HG03175 (cell line): ENCODE measurements around the gene SMC4.
"Not testable (repeated sequence)": the region's sequence is repeated elsewhere in the genome, so short reads cannot be mapped to it uniquely, and the experiment has no call there.

Experiments used
- ATAC-seq: cut with Tn5 transposase; IDR thresholded peaks from one replicate; pipeline ENCODE4 v1.9.1; 2021; ENCODE audit warnings: mild to moderate bottlenecking, moderate library complexity; ENCODE audit not compliant: unreplicated experiment

The SMC4 gene

DNA sequence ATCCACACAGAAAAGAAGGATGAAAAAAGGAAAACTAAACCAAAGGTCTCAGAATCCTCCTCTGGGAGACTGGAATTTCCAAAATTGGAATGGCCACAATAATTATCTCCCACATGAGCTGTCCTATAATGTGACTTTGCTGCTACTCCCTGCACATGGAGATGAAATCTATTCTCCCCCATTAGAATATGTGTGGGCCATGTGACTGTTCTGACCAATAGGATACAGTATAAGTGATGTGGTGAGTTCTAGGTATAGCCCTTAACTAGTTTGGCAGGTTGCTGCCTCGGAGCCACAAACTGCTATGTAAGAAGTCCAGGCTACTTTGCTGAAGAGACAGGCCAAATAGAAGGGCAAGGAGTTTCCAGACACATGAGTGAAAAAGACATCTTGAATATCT, 45.0 kb downstream of the SMC4 start:
- ATAC-seq = no peak

DNA sequence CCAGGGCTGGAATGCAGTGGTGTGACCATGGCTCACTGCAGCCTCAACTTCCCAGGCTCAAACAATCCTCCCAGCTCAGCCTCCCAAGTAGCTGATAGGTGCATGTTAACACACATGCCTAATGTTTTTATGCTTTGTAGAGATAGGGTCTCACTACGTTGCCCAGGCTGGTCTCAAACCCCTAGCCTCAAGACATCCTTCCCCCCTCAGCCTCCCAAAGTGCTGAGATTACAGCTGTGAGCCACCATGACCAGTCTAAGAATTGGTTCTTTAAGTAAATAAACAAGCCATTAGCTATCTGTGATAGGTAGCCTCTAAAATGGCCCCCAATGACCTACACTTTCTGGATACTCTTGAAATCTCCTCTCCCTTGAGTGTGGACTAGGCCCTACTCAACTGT, 46.4 kb downstream of the SMC4 start:
- ATAC-seq = no peak

DNA sequence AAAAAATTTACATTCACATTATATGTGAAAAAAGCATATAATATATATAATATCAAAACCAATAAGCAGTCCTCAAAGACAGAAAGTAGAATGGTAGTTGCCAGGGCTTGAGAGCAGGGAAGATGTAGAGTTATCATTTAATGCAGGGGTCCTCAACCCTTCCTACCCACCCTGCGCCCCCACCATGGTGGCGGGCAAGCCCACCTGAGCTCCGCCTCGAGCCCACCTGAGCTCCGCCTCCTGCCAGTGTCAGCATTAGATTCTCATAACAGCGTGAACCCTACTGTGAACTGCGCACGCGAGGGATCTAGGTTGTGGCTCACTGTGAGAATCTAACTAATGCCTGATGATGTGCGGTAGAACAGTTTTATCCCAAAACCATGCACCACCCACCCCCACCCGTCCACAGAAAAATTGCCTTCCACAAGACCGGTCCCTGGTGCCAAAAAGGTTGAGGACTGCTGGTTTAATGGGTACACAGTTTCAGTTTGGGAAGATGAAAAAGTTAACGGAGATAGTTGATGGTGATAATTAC, 47.1 kb downstream of the SMC4 start:
- ATAC-seq = no peak

DNA sequence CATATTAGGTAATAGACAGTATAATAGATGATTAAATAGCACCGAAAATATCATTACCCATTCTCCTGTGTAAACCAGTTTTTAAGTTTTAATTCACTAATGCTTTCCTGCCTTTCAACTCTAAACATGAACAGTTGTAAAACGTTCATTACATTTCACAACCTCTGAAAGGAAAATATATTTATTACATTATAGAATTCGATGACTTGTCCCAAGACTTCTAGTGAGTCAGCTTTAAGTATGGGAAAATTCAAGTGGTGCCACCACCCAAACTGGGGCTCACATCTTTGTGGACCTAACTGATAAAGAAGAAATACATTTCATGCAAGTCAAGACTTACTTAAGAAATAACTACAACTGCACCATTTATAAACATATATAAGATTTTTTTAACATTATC, 48.1 kb downstream of the SMC4 start:
- no peak for ATAC-seq

DNA sequence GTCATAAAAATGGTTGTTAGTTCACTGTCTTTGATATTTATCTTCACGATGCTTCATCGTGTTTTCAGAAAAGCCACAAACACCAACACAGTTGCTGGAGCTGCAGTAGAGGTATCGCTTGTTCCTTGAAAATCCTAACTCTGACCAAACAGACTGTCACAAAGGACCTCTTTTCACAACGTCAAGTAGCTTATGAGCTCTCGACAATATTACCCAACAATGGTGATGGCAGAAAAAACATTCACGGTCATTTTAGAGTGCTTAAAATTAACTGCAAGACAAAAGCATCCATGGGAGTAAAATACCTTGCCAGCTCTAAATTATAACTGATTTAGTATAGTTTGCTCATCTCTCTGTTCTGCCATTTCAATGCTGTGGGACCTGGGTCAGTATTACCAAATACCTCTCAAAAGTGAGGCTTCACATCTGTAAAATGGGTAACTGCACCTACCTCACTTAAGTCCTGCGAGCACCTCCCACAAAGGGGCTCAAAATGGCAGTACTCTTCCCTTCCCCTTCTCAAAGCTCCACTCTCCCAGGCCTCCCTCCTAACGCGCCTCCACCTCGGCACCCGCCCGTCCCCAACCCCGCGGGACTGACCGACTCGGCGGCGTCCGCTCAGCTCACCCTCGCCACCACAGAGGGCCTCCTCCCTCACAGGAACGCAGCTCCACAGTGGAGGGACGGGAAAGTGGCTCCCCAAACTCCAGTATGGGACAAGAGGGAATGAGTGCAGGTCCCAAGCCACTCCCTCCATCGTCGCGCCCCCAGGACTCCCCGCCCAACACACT, 49.6 kb downstream of the SMC4 start:
- ATAC-seq = peak; percentile 37

DNA sequence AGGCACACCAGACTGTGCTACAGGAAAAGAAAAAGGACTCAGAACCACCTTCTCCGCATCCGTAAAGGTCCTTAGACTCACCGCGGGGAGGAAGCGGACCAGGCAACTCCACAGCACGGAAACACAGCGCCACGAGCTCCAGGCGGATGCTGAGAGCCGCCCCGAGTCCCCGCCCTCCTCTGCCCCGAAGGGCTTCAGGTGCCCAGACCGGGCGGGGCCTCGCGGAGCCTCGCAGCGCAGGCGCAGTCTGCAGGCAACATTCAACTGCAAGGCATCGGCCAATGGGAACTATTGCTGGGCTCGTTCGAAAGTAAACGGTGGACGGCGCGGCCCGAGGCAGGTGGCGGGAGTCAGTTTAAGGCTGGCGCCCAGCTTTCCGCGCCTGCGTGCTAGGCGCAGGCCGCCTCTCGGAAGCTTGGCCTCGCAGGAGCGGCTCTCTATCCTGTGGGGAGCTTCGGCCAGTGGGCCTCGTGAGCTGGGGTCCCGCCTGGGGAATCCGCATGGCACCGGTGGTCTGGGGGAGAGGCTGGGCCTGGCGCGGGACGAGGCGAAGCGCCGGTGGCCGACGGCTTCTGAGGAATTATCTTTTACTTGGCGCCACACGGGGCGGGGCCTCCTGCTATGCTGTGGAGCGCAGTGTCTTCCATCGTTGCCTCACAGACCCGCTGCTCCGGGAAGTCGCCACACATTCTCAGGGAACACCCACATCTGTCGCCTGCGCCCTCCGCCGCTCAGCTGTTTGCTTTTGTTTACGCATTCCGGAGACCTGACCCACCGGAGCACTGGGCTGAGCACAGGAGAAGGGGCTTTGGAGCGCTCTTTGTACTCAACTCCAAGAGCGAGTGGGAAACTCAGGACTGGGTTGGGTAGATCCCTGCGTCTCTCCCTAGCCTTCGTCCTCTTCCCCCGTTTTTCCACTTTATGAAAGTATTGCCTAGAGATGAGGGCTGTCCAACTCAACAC, 50.5 kb downstream of the SMC4 start, which contains the start of gene TRIM59:
TRIM59 (minus strand) TSS at position 151 of the 963 bp plus-strand sequence. CDS start 10,603 bp downstream, outside the sequence.
- ATAC-seq = peak; percentile 96

DNA sequence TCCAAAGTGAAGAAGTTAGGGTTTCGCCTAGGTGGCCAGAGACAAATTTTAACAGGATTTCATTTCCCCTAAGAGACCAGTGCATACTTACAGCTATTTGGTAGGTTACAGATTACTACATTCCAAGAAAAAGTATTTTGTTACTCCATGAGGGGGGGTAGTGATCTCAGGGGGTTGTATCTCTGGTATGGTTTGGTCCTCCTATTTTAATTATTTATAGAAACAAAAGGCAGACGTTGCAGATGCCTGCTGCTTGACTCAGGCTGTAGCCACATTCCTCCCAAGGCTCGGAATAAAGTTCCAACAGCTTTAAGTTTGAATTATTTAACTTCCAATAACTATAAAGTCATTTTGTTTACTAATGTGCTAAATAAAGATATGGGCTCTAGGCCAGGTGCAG, 51.4 kb downstream of the SMC4 start:
- no peak for ATAC-seq

DNA sequence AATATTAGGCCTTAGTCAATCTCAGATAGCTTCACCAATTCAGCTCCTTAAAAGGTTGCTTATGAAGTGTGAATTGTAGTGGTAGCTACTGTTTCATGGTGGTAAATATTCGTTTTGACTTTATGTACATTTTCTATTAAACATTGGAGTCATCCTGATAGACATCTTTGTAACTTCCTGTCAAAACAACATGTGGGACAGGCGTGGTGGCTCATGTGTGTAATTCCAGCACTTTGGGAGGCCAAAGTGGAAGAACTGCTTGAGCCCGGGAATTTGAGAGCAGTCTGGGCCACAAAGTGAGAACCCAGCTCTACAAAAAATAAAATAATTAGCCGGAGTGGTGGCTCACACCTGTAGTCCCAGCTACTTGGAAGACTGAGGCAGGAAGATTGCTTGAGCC, 52.2 kb downstream of the SMC4 start:
- ATAC-seq = no peak

DNA sequence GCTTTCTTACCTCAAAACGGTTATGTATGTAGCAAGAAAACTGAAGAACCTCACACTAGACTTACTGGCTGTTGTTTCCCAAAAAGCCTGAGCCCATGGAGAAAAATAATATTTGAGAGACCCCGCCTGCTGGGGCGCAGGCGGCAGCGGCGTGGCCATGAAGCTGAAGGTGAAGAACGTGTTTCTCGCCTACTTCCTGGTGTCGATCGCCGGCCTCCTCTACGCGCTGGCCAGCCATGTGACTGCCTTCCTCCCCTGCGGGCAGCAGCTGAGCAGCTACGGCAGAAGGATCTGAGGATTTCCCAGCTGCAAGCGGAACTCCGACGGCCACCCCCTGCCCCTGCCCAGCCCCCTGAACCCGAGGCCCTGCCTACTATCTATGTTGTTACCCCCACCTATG, 52.8 kb downstream of the SMC4 start:
- ATAC-seq = not testable (repeated sequence)

DNA sequence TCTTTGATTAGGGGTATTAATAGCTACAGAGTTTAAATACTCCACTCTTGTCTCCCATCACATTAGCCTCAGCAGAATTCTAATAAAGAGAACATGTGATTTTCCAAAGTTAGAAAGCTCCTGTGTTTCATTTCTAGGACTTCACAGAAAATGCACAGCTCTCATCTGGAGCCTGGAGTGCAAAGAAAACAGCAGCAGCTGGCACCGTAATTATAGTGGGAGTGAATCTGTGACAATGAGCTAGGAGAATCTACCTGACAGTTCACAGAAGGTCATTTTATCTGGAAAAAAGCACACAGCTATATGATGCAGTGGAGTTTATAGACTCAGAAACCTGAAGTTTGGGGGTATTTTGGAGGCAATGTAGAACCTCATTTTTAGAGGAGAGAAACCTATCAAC, 55.5 kb downstream of the SMC4 start:
- no peak for ATAC-seq

DNA sequence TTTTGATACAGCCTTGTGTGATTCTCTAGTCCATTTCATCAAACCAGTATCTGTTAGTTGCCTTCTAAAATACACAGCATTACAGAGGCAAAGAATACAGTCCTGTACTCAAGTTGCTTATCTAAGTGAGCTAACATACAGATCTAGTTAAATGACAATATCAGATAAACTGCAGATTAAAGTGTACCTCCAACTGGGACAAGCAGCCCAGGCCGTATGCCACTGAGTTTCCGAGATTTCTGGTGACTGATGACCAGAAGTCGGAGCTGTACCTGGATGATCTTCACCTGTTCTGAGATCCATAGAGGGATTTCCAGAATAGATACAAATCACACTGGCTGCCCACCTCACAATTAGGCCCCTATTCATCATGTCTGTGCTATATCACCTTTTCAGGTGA, 56.4 kb downstream of the SMC4 start:
- no peak for ATAC-seq

DNA sequence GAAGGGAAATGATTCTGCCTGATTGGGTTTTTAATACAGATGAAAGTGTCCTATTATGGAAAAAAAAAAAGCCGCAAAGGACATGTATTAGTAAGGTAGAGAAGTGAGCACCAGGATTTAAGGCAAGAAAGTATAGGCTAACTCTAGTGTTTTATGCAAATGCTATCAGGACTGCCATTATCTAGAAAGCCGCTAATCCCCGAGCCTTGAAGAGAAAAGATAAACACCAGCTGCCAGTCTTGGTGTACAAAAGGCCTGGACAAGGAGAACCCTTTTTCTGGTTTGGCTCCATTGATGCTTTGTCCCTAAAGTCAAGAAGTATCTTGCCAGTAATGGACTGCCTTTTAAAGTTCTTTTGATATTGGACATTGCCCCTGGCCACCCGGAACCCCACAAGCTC, 58.7 kb downstream of the SMC4 start:
- no peak for ATAC-seq

DNA sequence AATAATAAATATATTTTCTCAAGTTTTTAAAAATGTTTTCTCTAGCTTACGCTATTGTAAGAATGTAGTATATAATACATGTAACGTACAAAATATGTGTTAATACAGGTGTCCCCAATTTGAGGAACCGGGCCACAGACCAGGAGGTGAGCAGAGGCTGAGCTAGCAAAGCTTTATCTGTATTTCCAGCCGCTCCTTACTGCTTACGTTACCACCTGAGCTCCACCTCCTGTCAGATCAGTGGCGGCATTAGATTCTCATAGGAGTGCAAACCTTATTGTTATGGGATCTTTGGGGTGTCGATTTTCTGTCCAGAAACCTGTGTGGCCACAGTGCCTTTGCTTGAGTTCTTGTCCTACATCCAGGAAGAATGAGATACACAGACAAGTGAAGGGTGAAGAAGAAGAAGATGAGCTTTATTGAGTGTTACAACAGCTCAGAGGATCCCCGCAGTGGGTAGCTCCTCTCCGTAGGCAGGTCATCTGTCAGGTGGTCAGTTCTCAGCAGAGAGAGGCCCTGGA, 60.1 kb downstream of the SMC4 start:
- ATAC-seq = no peak

DNA sequence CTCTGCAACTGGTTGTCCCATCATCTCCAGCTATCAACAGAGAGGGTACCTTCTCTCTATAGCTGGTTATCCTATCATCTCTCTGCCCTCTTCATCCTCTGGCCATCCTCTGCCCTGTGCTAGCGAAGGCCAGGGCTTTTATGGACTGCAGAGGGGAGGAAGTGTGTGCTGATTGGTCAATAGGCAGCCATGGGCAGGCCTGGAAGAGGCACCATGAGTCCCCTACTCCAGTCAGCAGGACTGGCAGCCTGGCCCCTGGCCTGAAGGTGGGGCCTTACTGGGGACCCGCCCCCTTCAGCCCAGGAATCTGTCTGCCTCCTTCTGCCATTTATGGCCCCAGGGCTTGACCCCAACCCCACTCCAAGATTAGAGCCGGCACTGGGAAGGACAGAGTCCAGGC, 60.6 kb downstream of the SMC4 start:
- no peak for ATAC-seq

DNA sequence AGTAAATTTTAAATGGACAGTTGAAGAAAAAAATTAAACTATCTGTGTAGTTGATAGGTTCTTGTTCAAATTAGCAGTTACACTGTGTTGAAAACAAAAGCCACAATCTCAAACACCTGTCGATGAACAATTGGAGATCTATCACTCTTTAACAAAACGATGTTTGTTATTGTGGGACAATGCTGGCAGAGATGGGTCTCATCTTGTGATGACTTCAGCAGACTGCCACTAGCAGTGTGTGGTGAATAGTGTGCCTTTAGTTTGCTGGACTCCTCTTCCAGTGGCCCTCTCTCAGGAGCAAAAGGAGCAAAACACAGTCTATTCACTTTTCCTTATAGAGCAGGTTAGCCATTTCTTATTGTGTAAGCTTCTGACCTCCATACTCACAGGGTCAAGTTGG, 64.9 kb downstream of the SMC4 start:
- no peak for ATAC-seq

DNA sequence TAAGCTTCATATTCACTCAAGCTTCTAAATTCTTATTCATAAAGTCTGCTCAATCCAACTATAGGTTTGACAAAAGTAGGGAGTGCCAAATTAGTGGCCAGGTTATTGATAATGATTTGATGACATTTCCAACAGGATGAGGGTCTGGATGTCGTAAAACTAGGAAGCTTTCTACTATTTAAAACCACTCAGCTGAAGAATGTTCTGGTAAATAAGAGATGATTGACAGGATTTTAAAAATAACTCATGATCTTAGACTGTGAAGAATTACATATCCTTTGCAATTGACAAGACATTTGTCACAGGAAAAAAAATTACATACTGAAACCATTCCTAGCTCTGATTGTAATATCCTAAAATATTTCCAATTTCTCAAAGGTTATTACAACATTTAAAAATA, 65.5 kb downstream of the SMC4 start:
- no peak for ATAC-seq

DNA sequence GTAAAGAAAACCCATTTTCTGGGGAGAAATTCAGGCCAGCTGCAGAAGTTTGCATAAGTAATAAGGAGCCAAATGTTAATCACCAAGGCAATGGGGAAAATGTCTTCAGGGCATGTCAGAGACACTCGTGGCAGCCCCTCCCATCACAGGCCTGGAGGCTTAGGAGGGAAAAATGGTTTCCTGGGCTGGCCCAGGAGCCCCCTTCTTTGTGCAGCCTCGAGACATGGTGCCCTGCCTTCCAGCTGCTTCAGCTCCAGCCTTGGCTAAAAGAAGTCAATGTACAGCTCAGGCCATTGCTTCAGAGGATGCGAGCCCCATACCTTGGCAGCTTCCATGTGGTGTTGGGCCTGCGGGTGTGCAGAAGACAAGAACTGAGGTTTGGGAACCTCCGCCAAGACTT, 70.7 kb downstream of the SMC4 start:
- ATAC-seq = no peak

DNA sequence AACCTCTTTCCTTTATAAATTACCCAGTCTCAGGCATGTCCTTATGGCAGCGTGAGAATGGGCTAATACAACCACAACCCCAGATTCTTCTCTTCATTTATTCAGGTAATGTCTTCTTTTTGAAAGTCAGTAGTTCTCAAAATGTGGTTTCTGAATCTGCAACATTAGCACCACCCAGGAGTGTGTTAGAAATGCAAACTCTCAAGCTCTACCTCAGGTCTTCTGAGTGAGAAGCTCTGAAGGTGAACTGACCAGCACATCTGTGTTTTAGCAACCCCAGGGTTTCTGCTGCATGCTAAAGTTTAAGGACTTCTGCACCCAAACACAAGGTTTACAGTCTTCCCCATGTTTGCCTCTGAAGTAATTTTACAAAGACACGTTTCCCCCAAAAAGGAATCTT, 72.4 kb downstream of the SMC4 start:
- ATAC-seq = peak; percentile 62

DNA sequence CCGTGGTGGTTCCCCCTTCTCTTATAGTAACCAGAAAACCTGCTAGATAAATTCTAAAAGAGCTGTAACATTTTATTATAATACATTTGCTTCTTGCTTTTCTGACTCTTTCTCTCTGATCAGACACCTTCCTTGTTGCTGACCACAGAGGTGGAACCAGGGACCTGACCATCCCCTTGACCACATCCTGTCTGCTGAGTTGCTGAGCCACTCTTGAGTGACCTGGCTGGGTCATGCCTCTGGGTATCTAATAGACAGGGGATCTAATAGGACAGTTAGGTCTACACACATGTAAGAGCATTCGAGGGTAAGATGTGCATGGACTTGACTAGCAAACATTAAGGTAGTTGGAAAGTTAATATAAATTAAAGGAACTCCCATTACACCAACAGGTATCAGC, 72.9 kb downstream of the SMC4 start:
- ATAC-seq = peak; percentile 92

DNA sequence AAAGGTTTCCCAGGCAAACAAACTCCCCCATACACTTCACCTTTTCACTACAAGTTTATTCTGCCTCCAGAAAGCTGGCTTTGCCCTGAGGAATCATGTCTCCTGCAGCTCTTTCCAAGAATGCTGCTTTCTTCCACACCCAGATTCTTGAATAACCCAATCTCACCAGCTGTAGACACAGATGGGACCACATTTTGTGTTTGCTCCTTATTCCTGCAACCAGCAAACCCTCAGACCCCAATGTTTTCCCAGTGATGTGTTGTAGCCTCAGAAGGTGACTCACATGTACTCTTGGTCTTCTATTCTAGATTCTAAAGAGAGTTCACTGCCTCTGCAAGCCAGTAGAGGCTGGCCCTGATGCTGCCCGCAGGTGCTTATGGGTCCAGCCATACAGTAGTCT, 73.8 kb downstream of the SMC4 start:
- ATAC-seq = no peak

DNA sequence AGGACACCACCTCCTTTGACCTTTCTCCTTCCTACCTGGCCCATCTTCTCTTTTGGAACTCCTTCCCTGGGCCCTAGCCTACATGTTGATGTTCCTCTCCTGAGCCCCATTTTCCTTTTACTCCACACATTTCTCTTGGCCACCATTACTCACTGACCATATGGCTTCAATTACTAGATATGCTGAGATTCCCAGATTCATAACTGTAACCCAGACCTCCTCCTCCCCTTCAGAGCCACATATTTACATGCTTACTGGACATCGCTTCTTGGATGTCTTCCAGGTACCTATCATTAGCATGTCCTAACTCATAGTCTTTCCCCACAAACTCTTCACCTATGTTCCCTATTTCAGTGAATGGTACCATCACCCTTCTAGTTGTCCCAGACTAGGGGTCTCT, 74.5 kb downstream of the SMC4 start:
- no peak for ATAC-seq
